Umbilical cord (tissue), 2 donors: ENCODE measurements around the gene BARHL1. TPM values are rescaled to one million over a fixed set of nuclear protein-coding genes. Genes with fewer than 3 reads are reported as not detected.

Experiments
- DNase-seq: peaks from one replicate; pipeline ENCODE4 v3.0.0-alpha.2; 2015; ENCODE audit warnings: low spot score
- total RNA-seq: library from RNA; depleted of rRNA; stranded (reverse); fragments of >200 nt; gene quantifications from one replicate; pipeline ENCODE4 v1.2.3, GENCODE V29; 2014; ENCODE audit warnings: low replicate concordance; ENCODE audit not compliant: insufficient read depth

BARHL1 gene
- total RNA-seq: not detected

DNA sequence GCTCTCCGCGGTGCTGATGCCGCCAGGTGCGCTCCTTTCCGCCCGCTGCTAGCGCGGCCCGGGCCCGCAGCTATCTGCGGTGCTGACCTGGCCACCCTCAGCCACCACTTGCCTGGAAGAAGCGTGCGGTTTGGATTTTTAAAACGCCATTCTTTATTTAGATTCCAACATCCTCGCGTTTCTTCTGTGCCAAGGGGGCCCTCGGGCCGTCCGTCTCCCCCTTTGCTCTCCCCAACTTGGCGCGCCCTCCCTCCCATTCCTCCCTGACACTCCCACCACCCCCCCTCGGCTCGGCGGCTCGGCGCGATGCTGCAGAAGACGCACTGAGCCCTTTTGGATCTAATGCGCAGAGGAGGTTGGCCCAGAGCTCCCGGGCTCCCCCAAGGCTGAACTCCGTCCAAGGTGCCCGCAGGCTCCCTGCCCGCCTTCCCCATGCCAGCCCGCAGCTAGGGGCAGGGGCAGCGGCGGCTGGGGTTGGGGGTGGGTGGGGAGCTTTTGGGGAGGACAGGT lies at the start of gene BARHL1:
BARHL1 (plus strand) TSS at position 331 of the 510 bp plus-strand sequence. CDS start 192 bp downstream, outside the sequence.
- no peak for DNase-seq

GRCh38 chr9:132534832-132535231 lies 47.6 kb upstream of the BARHL1 start:
- DNase-seq: no peak

DNA sequence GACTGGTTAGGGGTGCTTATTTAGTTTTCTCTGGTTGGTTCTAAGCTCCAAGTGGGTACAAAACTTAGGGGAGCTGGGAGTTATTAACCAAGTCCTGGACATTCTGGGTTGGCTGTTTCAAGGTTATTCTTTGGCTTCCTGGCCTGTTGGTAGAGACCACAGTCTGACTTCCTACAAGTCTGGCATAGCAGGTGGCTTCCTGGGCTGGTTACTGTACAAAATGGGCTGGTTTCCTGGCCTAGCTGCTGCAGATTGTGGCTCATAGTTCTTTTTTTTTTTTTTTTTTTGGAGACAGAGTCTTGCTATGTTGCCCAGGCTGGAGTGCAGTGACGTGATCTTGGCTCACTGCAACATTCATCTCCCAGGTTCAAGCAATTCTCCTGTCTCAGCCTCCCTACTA lies 46.3 kb upstream of the BARHL1 start:
- no peak for DNase-seq

DNA sequence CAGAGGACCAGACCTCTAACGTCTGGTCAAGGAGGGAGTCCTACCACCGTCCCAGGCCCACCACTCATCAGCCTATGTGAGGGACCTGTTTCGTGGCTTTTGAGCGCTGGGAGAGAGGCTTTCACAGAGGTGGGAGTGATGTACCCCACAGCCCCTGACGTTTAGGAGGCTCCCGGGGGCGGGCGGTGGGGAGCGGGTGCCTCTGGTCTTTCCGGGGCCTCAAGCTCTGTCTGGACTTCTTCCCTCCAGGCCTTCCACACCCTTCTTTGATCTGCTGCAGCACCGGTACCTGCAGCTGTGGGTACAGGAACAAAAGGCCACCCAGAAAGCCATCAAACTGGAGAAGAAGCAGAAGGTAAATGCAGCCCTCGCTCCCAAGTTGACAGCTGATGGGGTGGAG lies 45.1 kb upstream of the BARHL1 start:
- DNase-seq: no peak

- no peak for DNase-seq
Measured at GRCh38 chr9:132538071-132538470, 44.3 kb upstream of the BARHL1 start.

DNA sequence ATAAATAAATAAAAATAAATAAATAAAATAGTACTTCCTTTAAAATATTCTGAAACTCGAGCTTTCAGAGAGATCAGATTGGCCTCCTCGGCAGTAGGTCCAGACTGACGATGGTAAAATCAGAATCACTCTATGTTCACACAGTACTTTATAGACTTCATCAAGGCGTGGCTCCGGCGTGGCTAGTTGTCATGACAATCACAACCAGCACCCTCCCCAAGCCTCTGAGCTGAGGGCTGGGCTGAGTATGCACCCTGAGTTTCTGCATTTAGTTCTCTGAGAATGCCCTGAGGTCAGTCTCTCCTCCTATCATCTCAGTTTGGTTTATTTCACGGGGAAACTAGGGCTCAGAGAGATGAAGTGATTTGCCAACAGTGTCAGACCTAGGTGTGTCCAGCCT lies 43.3 kb upstream of the BARHL1 start:
- no peak for DNase-seq

DNA sequence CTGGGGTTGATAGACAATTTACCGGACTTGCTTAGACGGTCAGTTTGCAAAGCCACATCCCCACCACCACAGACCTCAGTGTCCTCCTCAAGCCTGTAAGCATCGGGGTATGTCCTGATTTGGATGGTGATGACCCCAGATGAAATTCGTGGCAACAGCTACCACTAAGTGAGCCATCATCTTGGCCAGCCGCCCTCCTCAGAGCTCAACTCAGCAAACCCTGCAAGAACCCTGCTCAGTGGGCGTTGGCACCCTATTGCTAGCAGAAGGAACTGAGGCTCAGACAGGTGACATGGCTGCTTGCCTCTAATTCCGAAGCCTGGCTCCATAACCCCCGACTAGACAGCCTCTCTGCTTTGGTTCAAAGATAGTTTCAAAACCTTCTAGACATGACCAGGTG lies 41.4 kb upstream of the BARHL1 start:
- DNase-seq: no peak

DNA sequence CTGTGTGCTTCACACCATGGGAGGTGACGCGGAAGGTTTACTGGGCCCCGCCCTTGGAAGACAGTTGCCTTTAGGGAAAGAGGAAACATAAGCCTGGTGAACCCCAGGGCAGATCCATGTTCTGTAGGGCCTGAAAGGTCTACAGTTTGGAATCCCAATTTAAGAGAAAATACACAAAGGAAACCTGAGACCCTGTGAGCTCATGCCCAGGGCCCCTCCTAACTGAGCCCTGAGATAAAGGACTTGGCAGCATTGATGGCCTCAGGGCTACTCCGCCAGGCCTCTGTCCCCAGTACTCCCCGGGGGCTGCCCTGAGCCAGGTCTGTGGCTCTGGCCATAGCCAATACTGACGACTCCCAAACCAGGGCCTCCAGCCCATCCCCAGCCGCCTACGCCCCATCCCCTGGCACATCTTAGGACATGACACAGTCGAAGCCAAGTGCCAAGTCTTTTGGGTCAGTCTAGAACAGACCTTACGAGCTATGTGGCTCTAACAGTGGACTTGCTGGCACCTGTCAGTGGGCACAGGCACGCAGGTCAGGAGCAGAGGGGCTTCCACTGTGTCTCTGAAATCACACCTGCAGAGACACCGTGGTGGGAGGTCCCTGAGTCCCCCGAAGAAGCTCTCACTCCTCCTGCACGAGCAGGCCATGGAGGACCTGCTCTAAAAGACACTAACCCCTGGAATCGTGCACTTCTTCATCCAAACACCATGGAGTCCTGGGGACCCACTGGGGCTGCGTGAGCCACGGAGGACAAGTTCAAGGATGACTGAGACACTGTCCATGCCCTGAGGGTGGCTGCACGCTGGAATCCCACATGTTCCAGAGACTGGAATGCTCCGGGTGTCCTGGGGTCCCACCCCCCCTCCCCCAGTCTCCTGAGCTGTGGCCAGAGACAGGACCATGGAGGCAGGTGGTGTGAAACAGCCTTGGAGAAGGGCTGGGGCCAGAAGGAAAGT lies 40.3 kb upstream of the BARHL1 start:
- no peak for DNase-seq

DNA sequence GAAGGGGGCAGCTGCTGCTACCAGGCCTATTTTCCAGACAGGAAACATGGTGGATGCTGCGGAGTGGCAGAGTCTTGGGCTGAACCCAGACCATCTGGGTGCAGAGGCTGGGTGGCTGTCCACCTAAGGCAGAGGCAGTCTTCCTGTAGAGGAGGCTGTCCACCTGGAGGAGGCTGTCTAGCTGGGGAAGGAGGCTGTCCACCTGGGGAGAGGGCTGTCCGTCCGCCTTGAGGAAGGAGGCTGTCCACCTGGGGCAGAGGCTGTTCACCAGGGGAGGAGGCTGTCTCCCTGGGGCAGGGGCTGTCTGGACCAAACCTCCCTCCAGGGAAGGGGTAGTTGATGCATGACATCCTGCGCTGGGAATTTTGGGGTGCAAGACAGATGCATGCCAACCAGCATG lies 39.2 kb upstream of the BARHL1 start:
- DNase-seq: no peak

- DNase-seq: no peak
Measured at GRCh38 chr9:132543960-132544359, 38.4 kb upstream of the BARHL1 start.

DNA sequence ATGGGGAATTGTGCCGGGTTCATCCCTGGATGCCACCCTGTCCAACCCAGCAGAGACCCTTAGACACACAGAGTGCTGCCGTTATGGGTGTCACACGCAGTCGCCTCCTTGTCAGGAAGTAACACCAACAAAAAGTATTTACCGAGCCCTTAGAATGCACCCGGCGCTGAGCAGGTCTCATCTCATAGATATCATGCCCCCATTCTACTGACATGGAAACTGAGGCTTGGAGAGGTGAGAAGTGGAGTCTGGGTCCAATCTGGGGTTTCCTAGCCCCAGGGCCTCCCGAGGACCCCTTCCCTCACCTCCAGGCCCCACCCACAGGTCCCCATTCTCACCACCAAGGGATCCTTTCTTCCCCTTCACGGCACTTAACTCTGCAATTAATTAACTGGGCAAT lies 36.8 kb upstream of the BARHL1 start:
- DNase-seq: no peak

DNA sequence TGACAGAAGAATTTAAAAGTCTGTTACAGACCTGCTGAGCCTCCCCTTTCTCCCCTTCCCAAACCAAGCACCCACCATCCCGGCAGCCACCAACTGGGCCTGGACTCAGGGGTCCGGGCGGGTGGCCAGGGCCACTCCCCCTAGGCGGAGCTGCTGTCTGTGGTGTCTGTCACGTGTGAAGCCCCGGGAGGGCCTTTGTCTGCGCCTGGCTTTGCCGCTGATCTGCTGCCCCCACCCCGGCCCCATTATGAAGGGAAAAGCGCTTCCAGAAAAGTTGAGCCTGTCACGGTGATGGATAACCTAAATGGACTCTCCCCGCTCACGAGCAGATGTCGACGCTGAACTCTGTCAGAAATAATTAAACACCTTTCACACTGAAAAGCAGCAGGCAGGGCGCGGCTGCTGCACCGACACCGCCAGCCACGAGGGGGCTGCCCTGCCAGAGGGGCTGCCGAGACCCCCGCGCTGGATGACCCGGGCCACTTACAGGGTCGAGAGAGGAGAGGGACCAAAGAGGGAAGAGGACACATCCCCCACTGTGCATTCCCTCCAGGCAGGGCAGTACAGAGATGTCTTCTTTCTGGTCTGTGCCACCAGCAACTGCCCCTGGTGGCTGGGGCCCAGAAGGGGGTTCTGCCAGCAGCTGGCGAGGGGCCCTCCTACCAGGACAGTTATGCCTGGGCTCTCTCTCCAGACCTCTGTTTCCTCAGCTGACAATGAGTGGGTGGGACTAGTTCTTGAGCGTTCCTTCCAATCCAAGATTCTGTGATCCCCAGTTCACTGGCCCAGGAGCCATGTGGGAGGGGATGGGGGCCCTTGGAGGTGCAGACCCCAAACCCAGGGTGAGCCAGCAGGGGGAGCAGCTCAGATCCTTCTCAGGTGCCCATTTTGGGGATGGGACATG lies 36.0 kb upstream of the BARHL1 start:
- DNase-seq: peak; percentile 63

DNA sequence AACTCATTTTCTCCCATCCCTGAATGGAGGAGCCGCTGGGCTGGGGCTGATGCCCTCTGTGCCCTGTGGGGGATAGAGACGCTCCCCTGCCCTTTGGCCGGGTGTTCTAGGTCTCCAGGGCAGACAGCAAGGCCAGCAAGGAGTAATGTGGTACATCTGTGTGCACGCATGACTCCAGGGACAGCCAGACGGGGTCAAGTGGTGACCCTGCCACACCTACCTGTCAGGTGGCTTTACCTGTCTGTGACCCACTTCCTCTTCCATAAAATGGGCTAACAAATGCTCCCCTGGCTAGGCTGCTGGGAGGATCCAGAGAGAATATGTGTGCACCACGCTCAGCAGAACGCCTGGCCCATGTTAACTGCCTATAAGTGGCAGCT lies 35.4 kb upstream of the BARHL1 start:
- DNase-seq: no peak

GRCh38 chr9:132547436-132547835 lies 35.0 kb upstream of the BARHL1 start:
- no peak for DNase-seq

- DNase-seq: no peak
Measured at GRCh38 chr9:132547976-132548730, 34.3 kb upstream of the BARHL1 start.

DNA sequence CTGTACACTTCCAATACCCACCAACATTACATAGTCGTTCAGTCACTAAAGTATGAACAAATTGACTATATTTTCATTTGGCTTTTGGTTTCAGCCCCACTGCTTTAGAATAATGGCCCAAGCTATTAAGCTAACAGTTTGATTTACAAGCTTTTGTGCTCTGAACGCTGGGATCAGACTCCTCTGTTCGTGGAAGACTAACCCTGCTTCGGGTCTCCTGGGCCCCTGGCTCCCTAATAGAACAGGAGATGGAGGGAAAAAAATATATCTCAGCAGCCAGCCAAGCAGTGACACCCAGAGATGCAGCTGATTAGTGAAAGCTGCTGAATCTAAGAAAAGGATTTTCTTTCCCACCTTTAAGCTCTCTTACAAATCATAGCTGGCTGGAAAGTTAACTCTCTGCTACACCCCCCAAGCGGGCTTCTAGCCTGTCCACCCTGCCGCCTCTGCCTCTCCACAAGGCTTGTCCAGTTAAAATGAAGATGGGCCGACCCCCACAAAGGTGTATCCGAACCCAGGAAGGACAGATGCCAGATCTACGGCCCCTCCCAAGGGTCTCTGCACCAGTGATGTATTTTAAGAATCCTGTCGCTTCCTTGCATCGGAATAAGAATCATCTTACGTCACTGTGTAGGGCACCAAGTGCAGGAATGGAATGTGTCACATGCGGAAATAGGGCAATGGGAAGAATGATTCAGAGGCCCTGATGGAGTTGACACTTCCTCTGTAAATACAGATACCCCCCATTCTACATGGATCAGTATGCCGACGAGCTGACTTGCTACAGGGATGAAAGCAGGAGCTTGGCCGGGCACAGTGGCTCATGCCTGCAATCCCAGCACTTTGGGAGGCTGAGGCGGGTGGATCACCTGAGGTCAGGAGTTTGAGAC lies 33.4 kb upstream of the BARHL1 start:
- no peak for DNase-seq

GRCh38 chr9:132551556-132551955 lies 30.9 kb upstream of the BARHL1 start:
- DNase-seq: no peak

- no peak for DNase-seq
Measured at GRCh38 chr9:132552041-132552440, 30.4 kb upstream of the BARHL1 start.

DNA sequence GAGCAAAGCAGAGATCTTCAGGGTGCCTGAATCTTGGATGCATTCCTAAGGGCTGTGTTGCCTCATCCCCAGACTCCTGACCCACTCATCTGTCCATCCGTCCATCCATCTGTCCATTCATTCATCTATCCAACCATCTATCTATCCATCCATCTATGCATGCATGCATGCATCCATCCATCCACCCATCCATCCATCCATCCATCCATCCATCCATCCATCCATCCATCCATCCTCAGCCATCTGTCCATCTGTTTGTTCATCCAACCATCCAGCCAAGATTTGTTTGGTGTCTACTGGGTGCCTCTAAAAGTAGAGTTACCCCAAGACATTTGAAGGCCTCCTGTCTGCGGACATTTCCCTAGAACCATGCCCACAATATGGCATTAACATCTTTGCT lies 27.7 kb upstream of the BARHL1 start:
- no peak for DNase-seq

DNA sequence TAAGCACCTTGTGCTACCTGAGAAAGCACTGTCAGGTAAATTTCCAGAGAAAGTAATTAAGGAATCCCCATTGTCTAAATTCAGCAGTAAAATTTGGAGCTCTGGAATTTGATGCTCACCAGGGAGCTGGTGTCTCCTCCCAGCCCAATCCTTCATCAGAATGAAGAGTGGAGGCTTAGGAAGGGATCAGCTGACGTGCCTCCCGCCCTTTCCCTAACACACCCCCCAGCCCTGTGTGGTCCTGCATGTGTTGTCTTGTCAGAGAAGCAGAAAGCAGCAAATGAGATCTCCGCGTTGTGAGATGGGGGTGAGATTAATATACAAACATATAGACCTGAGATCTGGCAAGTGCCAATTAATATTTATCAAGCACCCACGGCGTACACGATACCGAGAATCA lies 26.9 kb upstream of the BARHL1 start:
- no peak for DNase-seq
